LNCaP clone FGC (cell line): ENCODE data around the gene PFN3.
A peak's percentile ranks its signal among the peaks of the same experiment; 100 is the strongest.

Experiments
- DNase-seq: peaks from one replicate; pipeline ENCODE4 v3.0.0-alpha.2; 2011; ENCODE audit warnings: low read depth
- H3K4me3 ChIP-seq: 2 replicates; pipeline ENCODE4 v1.5.1; 2011; ENCODE audit warnings: mild to moderate bottlenecking, low read depth, low read length, control low read depth
- CTCF ChIP-seq: IDR thresholded peaks from 2 replicates; pipeline ENCODE4 v1.5.1; 2012; ENCODE audit warnings: mild to moderate bottlenecking; ENCODE audit not compliant: control insufficient read depth, insufficient read depth; ENCODE audit errors: extremely low read depth

Gene PFN3

GRCh38 chr5:177446200-177447065 lies 46.0 kb upstream of the PFN3 start, which contains the start of gene PRR7:
PRR7 (plus strand) TSS chr5:177446814; CDS start chr5:177455068, 8,254 bp downstream.
- peak; percentile 20 for TF ChIP-seq CTCF
- peak within 1 kb of the TSS; percentile 55 for H3K4me3 ChIP-seq
- no peak for DNase-seq

GRCh38 chr5:177445917-177446199 lies 45.4 kb upstream of the PFN3 start:
- DNase-seq = no peak
- TF ChIP-seq CTCF = no peak
- peak overlapping the region; percentile 55 for H3K4me3 ChIP-seq

DNA sequence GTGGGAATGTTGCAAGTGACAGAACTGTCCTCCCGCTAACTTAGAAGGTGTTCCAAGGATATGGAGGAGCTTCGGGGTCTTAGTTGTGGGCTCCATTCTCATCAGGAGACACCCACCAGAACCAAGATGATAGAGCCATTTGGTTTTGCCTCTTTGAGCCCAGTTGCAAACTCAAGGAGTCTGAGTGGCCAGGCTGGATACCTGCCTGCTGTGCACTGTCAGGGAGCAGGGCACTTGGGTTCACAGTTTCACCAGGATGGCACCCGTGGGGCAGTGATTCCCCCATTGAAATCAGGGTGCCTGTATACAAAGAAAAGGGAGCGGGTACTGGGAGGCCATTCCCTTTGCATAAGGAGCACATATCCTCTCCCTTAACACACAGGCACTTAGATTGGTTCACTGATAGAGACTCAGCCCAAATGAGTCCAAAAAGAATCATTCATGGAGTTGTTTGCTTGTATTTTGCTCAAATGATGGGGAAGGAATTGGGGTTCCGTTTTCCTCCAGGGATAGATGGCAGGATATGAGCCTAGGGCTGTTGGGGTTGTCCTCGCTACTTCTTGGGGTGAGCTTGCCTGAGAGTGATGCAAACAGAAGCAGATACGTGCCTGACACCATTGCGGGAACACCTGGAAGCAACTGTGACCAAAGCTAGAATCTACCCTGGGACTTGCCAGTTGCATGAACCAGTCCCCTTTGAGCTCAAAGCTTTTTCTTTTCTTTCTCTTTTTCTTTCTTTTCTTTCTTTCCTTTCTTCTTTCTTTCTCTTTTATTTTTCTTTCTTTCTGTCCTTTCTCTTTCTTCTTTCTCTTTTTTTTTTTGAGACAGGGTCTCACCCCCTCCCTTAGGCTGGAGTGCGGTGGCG lies 44.8 kb upstream of the PFN3 start:
- no peak for DNase-seq
- no peak for TF ChIP-seq CTCF
- no peak overlapping the region for H3K4me3 ChIP-seq

DNA sequence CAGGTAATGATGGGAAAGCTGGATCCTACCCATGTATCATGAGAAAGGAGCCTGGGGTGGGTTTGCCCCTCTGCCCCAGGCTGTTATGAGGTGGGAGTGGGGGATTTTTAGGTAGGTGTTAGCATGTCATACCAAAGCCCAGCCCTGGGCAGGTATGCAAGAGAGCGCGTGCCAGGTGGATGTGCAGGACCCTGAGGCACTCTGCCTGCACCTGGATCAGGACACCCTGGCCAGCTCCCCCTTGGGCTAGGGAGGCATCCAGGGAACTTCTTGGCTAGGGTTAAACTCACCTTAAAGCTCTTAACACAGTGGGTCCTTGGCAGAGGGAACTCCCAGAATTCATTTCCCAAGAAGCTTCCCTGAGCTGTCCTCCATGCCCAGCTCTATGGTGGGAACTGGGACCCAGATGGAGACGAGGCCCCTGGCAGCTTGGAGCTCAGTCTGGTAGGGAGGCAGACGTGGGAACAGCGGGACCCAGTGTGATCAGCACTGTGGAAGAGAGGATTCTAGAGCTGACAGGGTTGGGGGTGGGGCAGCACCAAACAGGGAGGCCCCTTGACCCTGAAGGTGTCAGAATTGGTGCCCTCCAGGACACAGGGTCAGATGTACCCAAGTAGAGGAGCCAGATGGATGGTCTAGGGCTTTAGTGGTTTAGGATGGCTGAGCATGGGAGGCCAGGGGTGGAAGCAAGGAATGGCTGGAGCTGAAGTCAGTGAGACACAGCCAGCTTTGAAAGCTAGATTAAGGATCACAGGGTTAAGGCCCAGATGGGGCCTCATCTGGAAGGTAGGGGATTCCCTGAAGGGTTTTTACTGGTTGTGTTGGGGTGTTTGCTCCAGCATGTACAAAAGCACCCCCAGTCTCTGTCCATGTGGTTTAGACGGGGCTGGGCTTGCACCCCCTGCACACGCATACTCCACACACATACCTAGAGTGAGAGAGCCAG lies 43.9 kb upstream of the PFN3 start:
- no peak overlapping the region for H3K4me3 ChIP-seq
- TF ChIP-seq CTCF = no peak
- no peak for DNase-seq

DNA sequence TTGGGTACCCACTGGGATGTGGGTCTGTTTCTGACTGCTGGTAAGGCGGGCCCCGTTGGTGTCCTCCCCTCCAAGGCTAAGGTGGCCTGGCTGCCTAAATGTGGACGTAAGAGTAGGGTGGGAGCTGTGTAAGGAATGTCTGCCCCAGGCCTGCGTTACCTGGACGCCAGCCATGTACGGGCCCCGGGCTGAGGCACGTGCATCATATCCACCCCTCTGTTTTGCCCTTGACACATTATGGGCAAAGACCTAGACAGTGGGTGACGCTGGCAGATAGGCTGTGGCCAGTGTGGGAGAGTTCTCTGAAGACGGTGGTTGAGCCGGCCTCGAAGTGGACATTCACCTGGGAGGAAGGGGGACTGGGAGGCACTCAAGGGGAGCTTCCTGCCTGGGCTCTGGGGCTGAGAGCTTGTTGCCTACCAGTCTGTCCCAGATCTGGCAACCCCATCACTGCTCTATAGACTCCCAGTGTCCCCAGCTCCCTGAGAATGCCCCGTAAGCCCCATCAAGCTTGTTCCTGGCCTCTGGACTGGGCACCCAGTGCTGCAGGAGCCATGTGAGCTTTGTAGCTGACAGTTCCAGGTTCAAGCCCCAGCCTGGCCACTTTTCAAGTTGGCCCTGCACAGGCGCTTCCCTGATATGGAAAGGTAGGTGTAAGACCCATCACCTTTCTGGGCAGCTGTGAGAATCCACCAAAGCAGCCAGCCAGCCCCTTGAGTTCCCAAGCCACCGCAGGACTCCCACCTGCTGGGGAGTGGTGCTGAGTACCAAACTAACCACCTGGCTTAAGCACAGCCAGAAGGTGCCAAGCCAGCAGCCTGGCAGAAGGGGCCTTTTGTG lies 42.9 kb upstream of the PFN3 start:
- TF ChIP-seq CTCF = no peak
- no peak overlapping the region for H3K4me3 ChIP-seq
- no peak for DNase-seq
